Eye (tissue), 1 donor: Measurements from ENCODE around the gene SUCNR1.
"Not testable (repeated sequence)": the region's sequence is repeated elsewhere in the genome, so short reads cannot be mapped to it uniquely, and the experiment has no call there.

ENCODE experiments used
- DNase-seq: peaks from one replicate; pipeline ENCODE4 v3.0.0-alpha.2; 2015

SUCNR1 gene

DNA sequence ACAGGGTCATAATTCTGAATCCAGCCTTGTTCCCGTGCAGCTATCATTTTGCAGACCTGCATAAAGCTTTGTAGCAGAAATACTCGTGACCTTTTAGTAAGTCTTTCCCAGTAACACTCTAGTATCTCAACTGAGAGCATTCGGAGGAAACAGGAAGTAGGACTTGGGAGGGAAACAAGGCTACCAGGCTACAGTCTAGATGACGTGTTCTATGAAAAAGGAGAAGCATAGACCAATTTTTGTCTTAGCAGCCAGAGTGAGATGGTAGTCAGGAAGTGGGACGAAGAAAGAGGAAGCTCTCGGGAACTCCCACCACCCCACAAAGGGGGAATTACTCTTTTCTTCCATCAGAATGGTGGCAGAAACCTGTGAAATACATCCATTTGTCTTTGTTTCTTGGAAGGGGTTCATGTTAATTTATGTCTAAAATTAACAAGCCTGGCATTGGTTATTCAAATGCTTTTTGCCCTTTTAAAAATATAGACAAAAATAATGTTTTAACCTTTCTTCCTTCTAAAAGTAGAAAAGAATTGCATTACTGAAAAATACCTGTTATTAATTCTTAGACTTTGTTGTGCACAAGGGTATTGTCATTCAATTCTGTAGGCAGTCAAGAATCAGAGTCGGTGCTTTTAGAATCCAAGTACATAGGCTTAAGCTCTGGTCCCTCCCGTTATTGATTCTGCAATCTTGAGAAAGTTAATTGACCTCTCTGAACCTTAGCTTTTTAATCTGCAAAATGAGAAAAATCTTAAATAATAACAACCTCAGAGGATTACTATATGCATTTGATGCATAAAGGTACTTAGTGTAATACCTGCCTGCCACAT, 1.6 kb upstream of the SUCNR1 start:
- no peak for DNase-seq

DNA sequence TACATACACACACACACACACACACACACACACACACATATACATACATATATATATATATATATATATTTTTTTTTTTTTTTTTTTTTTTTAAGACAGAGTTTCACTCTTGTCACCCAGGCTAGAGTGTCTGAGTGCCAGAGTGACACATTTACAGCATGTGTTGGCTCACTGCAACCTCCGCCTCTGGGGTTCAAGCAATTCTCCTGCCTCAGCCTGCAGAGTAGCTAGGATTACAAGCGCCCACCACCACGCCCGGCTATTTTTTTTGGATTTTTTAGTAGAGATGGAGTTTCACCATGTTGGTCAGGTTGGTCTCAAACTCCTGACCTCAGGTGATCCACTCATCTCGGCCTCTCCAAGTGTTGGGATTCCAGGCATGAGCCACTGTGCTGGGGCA, 636 bp downstream of the SUCNR1 start:
- DNase-seq = not testable (repeated sequence)

DNA sequence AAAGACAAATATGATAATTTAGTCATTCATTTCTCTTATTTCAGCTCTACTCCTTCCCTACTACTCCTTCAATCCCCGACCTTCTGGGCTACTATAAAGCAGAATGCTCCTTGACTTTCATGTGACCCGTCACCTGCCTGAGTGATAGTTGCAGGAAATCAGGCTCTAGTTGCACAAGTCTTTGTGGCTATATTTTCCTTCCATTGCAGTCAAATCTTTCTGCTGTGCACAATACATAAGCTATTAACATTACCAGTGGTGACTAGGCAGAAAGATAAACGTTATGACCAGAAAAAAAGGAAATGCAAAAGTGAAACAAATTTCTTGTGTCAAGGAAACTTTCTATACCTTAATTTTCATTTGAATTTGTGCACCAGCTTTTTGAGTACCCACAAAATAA, 2.3 kb downstream of the SUCNR1 start:
- no peak for DNase-seq

DNA sequence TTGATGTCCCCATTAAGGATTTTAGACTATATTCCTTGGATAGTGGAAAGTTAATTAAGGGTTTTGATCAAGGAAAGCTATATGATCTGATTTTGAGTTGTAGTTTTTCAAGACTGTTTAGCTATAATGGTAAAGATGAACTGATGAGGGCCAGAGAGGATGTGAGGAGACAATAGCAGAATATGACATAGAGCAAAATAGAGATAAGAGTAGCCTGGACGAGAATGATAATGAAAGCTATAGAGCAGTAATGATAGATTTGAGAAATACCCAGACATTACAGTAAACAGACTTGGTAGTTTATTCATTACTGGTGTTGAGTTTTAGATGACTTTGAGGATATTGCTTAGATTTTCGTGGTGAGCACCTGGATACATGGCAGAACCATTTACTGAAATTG, 3.8 kb downstream of the SUCNR1 start:
- no peak for DNase-seq

DNA sequence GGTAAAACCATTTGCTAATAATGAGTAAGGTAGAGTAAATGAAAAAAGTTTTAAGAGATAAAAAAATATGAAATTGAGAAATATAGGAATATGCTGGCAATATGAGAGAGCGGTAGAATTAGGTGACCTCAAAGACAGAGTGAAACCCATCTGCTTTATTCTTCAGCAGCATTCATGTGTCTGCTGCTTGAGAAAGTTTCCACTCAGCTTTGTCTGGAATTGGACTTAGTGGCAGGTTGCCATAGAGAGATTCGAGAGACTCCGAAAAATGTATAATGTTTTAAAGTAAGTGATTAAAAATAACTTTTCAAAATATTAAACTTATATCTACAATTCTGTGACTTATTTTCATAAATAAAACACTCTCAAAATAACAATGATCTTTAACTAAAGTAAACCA, 5.0 kb downstream of the SUCNR1 start:
- DNase-seq = no peak

DNA sequence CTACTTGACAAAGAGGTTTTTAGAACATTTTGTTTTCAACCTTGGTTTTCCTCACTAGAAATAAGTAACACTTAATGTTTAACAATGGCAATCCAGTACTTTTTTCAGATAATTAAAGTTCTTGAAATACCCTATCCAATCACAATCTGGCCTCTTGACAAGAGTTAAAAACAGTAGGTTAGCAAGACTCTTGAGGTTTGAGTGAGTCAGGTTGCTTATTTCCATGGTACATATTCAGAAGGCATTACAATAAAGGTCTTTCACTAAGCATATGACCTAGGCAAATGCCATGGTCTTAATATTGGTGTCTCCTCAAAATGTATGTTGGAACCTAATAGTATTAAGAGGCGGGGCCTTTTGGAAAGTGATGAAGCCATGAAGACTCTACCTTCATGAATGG, 5.6 kb downstream of the SUCNR1 start:
- no peak for DNase-seq

DNA sequence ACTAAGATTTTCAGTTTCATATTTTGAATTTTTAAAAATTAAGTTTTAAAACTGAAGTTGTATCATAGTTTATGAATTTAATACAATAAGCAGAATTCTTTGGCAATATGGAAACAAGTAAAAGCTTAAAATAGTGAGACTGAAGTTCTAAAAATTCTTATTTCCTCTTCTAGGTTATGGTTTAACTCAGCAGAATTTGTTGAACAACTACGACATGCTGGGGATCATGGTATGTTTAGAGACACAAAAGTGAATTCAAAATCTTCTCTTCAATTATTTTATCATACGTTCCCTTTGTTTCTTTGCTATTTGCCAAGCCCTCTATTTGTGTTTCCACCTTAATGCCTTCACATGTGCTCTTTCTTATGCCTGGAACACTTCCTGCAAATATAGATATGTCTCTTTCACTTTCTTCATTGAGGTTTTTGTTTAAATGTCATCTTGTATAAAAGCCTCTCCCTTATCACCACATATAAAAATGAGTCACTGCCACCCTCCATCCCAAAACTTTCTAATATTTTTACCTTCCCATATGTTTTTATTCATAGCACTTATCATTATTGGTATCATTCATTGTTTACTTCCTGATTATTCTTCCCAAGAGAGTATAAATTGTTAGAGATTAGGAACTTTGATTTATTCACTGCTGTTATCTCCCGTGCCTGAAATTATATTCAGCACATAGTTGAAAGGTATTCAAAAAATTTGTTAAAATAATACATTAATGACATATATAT, 6.4 kb downstream of the SUCNR1 start:
- DNase-seq = no peak

DNA sequence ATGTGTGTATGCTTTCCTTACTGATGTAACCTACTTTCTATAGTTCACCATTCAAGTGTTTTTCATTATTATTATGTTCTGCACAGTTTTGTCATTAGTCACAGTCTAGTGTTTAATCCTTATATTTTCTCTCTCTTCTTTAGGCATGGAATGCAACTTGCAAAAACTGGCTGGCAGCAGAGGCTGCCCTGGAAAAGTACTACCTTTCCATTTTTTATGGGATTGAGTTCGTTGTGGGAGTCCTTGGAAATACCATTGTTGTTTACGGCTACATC, 6.9 kb downstream of the SUCNR1 start:
- no peak for DNase-seq

DNA sequence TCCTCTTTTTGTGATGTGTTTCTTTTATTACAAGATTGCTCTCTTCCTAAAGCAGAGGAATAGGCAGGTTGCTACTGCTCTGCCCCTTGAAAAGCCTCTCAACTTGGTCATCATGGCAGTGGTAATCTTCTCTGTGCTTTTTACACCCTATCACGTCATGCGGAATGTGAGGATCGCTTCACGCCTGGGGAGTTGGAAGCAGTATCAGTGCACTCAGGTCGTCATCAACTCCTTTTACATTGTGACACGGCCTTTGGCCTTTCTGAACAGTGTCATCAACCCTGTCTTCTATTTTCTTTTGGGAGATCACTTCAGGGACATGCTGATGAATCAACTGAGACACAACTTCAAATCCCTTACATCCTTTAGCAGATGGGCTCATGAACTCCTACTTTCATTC, 7.7 kb downstream of the SUCNR1 start:
- no peak for DNase-seq

DNA sequence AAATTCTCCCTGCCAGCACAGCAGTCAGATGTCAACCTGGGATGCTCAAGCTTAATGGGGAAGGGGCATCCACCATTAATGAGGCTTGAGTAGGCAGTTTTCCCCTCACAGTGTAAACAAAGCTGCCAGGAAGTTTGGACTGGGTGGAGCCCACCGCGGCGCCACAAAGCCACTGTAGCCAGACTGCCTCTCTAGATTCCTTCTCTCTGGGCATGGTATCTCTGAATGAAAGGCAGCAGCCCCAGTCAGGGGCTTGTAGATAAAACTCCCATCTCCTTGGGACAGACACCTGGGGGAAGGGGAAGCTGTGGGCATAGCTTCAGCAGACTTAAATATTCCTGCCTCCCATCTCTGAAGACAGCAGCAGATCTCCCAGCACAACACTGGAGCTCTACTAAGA, 12.0 kb downstream of the SUCNR1 start:
- DNase-seq = not testable (repeated sequence)

DNA sequence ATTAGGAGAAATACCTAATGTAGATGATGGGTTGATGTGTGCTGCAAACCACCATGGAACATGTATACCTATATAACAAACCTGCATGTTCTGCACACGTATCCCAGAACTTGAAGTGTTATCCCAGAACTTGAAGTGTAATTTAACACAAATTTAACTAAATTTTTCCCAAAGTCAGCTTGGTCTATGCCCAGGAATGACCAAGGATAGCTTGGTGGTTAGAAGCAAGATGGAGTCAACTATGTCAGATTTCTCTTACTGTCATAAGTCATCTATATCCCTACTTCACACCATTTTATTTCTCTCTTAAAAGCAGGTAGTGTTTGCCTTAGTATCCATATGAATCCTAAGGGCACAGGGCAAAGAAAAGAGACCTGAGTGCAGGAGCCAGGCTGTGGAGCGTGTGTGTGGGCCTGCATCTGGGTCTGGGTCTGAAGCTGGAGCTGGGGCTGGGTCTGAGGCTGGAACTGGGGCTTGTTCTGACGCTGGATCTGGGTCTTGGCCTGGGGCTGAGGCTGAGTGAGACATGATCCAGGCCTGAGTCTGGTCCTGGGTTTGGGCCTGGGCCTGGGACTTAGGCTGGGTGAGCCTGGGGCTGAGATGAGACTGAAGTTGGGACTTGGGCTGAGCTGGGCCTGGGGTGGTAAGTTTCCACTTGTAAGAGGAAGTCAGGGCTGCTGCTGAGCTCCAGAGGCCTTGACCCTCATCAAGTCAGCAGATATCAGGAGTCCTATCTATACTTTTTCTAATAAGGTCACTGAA, 14.2 kb downstream of the SUCNR1 start:
- DNase-seq = not testable (repeated sequence)

DNA sequence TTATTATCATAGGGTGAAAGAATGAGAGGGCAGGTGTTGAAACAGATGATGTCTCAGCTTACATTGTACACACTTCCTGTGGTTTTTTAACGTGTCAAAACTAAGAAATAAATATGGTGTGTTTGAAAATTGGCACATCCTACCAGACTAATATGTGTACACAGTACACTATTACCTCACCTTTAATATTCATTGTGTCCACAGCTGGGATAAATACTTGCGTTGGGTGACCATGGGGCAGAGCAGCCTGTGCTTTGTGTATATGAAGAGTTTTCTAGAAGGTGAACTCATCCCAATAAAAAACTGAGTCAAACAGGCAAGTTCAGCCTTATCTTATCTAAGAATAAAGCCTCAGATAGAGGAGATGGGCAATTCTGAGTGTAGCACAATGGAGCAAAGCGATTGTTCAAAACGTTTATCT, 17.3 kb downstream of the SUCNR1 start:
- no peak for DNase-seq

DNA sequence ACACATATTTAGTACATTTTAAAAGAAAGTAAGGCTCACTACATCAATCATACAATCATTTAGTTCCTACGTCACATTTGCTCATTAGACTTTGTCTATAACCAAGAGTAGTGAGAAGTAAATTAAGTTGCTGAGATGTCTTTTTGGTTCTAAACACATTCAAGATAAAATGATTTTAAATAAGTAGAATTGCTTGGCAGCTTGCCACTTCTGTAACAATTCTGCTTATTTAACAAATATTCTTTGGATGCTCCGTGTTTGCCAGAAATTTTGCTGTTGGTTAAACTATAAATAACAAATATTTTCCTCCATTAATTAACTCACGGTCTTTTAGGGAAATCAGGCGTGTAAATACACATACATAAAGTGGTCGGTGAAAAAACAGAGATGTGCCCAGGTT, 18.3 kb downstream of the SUCNR1 start:
- no peak for DNase-seq

DNA sequence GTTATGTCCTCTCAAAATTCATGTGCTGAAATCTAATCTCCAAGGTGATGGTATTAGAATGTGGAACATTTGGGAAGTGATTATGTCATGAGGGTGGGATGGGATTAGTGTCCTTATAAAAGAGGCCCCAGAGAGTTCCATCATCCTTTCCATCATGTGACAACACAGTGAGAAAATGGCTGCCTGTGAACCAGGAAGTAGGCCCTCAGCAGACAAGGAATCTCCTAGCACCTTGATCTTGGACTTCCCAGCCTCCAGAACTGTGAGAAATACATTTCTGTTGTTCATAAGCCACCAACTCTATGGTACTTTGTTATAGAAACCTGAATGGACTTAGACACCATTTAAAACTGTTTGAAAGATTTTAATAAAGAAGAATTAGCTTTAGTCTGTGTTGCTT, 20.8 kb downstream of the SUCNR1 start:
- no peak for DNase-seq

DNA sequence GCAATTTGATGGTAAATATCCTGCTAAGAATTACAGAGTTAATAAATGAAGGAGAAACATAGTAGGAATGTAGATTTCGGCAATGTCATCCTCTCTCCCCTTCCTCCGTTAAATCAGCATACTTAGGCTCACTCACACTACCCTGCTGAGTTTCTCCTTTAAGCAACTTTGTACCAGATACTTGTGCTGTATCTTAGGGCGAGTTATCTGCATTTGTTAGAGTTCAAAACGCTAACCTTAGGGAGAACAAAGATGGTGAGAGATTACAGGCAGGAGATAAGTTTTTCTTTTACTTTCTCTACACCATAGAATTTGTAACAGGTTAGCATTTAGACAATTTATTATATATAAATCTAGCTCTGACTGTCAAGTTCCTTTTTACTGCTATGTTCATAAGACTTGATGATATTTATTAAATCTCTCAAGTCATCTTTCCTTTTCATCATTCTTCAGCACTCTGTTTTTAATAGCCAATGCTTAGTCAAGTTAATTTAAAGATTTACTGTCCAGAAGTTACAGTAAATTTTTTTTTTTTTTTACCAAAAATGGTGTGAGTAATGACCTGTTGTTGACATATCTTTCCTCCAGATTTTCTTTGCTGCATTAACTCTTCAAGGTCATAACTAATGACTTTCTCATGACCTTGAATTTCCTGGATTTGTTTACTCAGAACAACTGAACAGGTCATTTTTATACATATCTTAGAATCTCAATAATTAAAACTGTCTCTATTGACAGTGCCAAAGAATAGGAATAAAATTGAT, 22.2 kb downstream of the SUCNR1 start:
- DNase-seq = no peak

DNA sequence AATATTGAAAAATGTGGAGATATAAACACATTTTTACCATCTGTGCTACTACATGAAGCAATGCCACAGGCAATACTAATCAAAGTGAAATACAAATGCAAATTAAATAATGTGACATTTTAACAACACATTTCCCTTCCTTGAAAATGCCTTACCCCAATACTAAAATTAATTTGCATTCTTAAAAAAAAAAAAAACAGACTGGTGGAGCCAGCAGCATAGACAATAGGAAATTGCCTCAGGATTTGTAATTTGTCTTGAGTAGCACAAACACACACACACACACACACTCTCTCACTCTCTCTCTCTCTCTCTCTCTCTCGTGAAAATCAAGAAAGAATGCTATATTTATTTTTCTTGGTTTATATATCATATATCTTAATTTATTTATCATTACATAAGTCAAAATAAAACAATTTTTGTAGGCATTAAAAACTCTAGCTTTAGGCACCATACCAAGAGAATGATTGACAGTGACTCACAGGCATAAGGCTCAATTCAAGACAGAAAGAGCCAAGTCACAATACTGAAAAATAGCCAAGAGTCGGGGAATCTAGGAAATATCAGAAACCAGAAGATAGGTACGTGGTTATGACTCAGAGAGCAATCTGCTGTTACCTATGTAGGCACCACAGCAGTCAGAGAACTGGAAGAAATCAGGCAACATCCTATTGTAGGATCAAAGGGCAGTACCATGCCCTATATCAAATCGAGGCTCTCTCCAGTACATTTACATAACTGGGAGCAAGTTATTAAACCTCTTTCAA, 23.0 kb downstream of the SUCNR1 start:
- no peak for DNase-seq

DNA sequence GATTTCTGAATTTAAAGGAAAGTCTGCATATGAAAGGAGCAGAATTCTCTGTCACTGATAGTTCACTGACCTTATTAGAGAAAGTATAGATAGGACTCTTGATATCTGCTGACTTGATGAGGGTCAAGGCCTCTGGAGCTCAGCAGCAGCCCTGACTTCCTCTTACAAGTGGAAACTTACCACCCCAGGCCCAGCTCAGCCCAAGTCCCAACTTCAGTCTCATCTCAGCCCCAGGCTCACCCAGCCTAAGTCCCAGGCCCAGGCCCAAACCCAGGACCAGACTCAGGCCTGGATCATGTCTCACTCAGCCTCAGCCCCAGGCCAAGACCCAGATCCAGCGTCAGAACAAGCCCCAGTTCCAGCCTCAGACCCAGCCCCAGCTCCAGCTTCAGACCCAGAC, 24.7 kb downstream of the SUCNR1 start:
- DNase-seq = not testable (repeated sequence)

DNA sequence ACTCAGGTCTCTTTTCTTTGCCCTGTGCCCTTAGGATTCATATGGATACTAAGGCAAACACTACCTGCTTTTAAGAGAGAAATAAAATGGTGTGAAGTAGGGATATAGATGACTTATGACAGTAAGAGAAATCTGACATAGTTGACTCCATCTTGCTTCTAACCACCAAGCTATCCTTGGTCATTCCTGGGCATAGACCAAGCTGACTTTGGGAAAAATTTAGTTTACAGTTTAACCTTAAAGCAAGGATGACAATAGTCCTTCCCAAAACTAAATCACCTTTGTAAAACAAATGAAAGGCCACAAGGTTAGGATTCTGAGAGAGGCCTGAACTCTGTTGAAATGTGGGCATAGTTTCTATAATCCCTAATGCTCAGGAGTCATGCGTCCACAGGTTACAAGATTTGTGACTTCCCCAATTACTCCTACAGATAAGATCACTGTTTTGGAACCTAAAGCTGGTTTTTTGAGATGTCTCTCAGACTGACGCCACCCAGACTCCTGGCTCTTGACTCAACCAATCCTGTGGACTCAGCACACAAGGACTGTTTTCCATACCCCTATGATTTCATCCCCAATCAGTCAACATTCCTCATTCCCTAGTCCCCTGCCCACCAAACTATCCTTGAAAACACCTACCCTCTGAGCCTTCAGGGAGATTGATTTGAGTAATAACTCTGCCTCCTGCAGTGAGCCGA, 25.3 kb downstream of the SUCNR1 start:
- DNase-seq = not testable (repeated sequence)

DNA sequence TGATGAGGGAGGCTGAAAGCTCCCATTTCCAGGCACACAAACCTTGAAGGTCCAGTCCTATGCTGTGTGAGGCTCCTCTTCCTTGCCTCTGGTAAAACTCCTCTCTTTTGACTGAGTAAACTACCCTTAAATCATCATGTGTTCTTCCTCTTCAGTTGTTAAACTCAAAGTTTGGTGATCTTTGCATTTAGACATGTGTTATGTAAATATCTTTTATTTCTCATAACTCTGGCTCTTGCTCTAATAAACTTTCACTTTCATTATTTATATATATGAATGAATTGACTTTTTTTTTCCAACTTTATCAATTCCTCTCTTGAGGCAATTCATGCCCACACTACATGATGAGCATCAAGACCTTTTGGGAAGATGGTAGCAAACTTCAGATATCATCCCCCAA, 26.6 kb downstream of the SUCNR1 start:
- no peak for DNase-seq

DNA sequence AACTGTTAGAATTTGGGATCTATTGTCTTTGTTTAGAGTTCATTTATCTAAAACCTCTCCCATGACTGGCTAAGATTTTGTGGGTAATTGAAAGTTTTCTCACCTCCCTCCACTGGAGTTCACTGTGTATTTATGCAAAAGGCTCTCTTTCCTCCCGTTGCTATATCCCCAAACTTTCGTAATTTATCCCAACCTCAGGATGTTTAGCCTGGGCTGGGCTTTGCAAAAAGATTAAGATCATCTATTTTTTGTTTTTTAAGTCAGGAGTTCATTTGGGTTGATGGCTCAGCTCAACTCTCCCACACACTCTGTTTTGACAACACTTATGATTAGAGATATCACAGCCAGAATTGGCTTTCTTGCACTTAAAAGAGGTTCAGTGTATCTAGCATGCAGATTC, 27.0 kb downstream of the SUCNR1 start:
- no peak for DNase-seq

DNA sequence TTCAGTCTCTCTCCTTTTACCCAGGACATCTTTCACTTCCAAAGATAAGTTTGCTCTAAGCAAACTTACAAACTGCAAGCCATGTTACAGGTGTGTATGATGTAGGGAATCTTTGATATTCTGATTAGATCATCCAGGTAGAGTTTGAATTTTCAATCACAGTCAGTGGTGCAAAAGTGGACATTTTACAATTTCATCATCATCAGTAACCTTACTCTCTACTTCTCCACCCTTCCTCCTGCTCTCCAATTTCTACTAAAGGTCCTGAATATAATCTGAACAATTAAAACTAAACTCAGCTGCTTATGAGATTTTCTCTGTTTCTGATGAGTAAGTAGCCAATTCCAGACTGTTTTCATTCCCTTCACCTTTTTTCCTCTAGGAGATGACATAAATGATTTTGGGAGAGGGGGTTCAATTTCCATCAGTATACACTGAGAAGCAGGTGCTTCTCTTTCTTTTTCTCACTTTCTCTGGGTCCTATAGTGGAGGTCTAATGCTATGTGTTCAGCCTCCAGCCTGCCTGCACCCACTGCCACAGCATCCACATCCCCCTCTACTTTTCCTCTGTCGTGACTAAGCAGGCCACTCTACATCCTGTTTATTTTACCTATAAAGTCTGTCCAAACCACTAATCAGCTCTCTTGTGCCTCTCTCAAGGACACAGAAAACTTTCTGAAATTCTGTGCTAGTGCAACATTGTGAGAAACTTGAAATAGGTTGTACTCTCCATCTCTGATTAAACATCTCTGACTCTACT, 27.6 kb downstream of the SUCNR1 start:
- DNase-seq = no peak
